CD4-positive, alpha-beta T cell treated with Interferon gamma for 1 hour (primary cell): ENCODE results near the gene ZNF664.
A peak's percentile ranks its signal among the peaks of the same experiment; 100 is the strongest.

Experiments
- DNase-seq: peaks from one replicate; pipeline ENCODE4 v3.0.0-alpha.2; 2020

ZNF664 gene

GRCh38 chr12:124036171-124036598, 63.2 kb downstream of the ZNF664 start:
- DNase-seq, result no peak

- DNase-seq, result peak; percentile 28
Observed at GRCh38 chr12:124036657-124037109, 63.7 kb downstream of the ZNF664 start.

- DNase-seq, result no peak
Observed at GRCh38 chr12:124037331-124037730, 64.3 kb downstream of the ZNF664 start.

- no peak for DNase-seq
Observed at GRCh38 chr12:124039276-124039675, 66.3 kb downstream of the ZNF664 start.

GRCh38 chr12:124040291-124040690, 67.3 kb downstream of the ZNF664 start:
- no peak for DNase-seq

- DNase-seq, result no peak
Observed at GRCh38 chr12:124040737-124041136, 67.7 kb downstream of the ZNF664 start.

GRCh38 chr12:124041907-124042306, 68.9 kb downstream of the ZNF664 start:
- no peak for DNase-seq

GRCh38 chr12:124044021-124044420, 71.0 kb downstream of the ZNF664 start:
- DNase-seq, result no peak

GRCh38 chr12:124044809-124045321, 71.8 kb downstream of the ZNF664 start:
- DNase-seq, result no peak

GRCh38 chr12:124045671-124046455, 72.8 kb downstream of the ZNF664 start:
- no peak for DNase-seq

- DNase-seq, result no peak
Observed at GRCh38 chr12:124046456-124046740, 73.4 kb downstream of the ZNF664 start.

GRCh38 chr12:124047045-124047566, 74.1 kb downstream of the ZNF664 start:
- DNase-seq, result no peak

- no peak for DNase-seq
Observed at GRCh38 chr12:124049451-124050094, 76.6 kb downstream of the ZNF664 start.

- DNase-seq, result no peak
Observed at GRCh38 chr12:124053851-124054250, 80.8 kb downstream of the ZNF664 start.

GRCh38 chr12:124055066-124055465, 82.1 kb downstream of the ZNF664 start:
- no peak for DNase-seq

GRCh38 chr12:124057691-124058090, 84.7 kb downstream of the ZNF664 start:
- no peak for DNase-seq

- DNase-seq, result no peak
Observed at GRCh38 chr12:124059752-124060151, 86.7 kb downstream of the ZNF664 start.
